CD1c-positive myeloid dendritic cell (primary cell): Measurements from ENCODE around the gene CFAP20.
"Not testable (repeated sequence)": the region's sequence is repeated elsewhere in the genome, so short reads cannot be mapped to it uniquely, and the experiment has no call there.

Source experiments
- DNase-seq: peaks from one replicate; pipeline ENCODE4 v3.0.0-alpha.2; 2016; ENCODE audit errors: extremely low spot score

Gene CFAP20

GRCh38 chr16:58098207-58099096 lies 30.7 kb downstream of the CFAP20 start:
- DNase-seq: no peak

GRCh38 chr16:58096249-58096648 lies 32.9 kb downstream of the CFAP20 start:
- DNase-seq: no peak

GRCh38 chr16:58095575-58095960 lies 33.6 kb downstream of the CFAP20 start:
- DNase-seq: not testable (repeated sequence)

- DNase-seq: no peak
These were observed 34.2 kb downstream of the CFAP20 start for GRCh38 chr16:58094791-58095574.

GRCh38 chr16:58094026-58094425 lies 35.2 kb downstream of the CFAP20 start:
- no peak for DNase-seq

- DNase-seq: not testable (repeated sequence)
These were observed 38.8 kb downstream of the CFAP20 start for GRCh38 chr16:58090396-58090795.

- no peak for DNase-seq
These were observed 41.1 kb downstream of the CFAP20 start for GRCh38 chr16:58088091-58088490.

- no peak for DNase-seq
These were observed 41.8 kb downstream of the CFAP20 start for GRCh38 chr16:58087209-58087913.

GRCh38 chr16:58086381-58087208 lies 42.6 kb downstream of the CFAP20 start:
- no peak for DNase-seq

- DNase-seq: no peak
These were observed 43.5 kb downstream of the CFAP20 start for GRCh38 chr16:58085584-58086251.

- DNase-seq: no peak
These were observed 44.0 kb downstream of the CFAP20 start for GRCh38 chr16:58085171-58085570.

GRCh38 chr16:58084635-58085034 lies 44.5 kb downstream of the CFAP20 start:
- no peak for DNase-seq

- no peak for DNase-seq
These were observed 46.8 kb downstream of the CFAP20 start for GRCh38 chr16:58082381-58082780.

GRCh38 chr16:58080657-58081056 lies 48.5 kb downstream of the CFAP20 start:
- not testable (repeated sequence) for DNase-seq

GRCh38 chr16:58077796-58078195 lies 51.4 kb downstream of the CFAP20 start:
- DNase-seq: no peak

- DNase-seq: no peak
These were observed 52.7 kb downstream of the CFAP20 start for GRCh38 chr16:58076514-58076913.

- DNase-seq: no peak
These were observed 54.5 kb downstream of the CFAP20 start for GRCh38 chr16:58074657-58075056.

GRCh38 chr16:58073086-58073485 lies 56.1 kb downstream of the CFAP20 start:
- DNase-seq: not testable (repeated sequence)

- not testable (repeated sequence) for DNase-seq
These were observed 57.0 kb downstream of the CFAP20 start for GRCh38 chr16:58072134-58072533.

- no peak for DNase-seq
These were observed 58.6 kb downstream of the CFAP20 start for GRCh38 chr16:58070585-58070984.
